ENCODE data around the gene KRT85.

- TF ChIP-seq, protein P1, sequence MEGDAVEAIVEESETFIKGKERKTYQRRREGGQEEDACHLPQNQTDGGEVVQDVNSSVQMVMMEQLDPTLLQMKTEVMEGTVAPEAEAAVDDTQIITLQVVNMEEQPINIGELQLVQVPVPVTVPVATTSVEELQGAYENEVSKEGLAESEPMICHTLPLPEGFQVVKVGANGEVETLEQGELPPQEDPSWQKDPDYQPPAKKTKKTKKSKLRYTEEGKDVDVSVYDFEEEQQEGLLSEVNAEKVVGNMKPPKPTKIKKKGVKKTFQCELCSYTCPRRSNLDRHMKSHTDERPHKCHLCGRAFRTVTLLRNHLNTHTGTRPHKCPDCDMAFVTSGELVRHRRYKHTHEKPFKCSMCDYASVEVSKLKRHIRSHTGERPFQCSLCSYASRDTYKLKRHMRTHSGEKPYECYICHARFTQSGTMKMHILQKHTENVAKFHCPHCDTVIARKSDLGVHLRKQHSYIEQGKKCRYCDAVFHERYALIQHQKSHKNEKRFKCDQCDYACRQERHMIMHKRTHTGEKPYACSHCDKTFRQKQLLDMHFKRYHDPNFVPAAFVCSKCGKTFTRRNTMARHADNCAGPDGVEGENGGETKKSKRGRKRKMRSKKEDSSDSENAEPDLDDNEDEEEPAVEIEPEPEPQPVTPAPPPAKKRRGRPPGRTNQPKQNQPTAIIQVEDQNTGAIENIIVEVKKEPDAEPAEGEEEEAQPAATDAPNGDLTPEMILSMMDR (optimal IDR thresholded peaks at IDR 0.05 in 1 of 3, IDR thresholded peaks at IDR 0.05 in 1 of 3, conservative IDR thresholded peaks at IDR 0.05 in 1 of 3; ENCODE audit: extremely low read depth in 1 of 3, insufficient read depth in 2 of 3, low read length in 3 of 3): no peak
- no peak for TF ChIP-seq EZH2 (IDR thresholded peaks at IDR 0.05; ENCODE audit: low read length)
Measured at GRCh38 chr12:52331039-52331438, 36.2 kb downstream of the KRT85 start.

Measured in keratinocyte (primary cell).